IPS-20b (cell line): ENCODE measurements around the gene B4GALT5.
A peak's percentile ranks its signal among the peaks of the same experiment; 100 is the strongest.

ENCODE experiments used
- H3K27ac ChIP-seq: one replicate; pipeline ENCODE4 v1.5.1; 2013; ENCODE audit warnings: low read length
- H3K27me3 ChIP-seq: 2 replicates; pipeline ENCODE4 v1.6.1; 2013; ENCODE audit warnings: mild to moderate bottlenecking, low read length, inconsistent platforms; ENCODE audit not compliant: insufficient read depth
- H3K36me3 ChIP-seq: 2 replicates; pipeline ENCODE4 v1.6.1; 2013; ENCODE audit warnings: low read depth, mild to moderate bottlenecking, inconsistent platforms, low read length, moderate library complexity; ENCODE audit not compliant: insufficient read depth
- H3K4me1 ChIP-seq: 2 replicates; pipeline ENCODE4 v1.6.1; 2013; ENCODE audit warnings: mild to moderate bottlenecking, control low read depth, inconsistent platforms, low read length, moderate library complexity; ENCODE audit not compliant: insufficient read depth
- H3K4me3 ChIP-seq: 2 replicates; pipeline ENCODE4 v1.5.1; 2013; ENCODE audit warnings: mild to moderate bottlenecking, low read length, inconsistent platforms
- H3K9ac ChIP-seq: 2 replicates; pipeline ENCODE4 v1.6.1; 2013; ENCODE audit warnings: low read depth, mild to moderate bottlenecking, inconsistent platforms, low read length, moderate library complexity
- H3K9me3 ChIP-seq: 2 replicates; pipeline ENCODE4 v1.6.1; 2013; ENCODE audit warnings: mild to moderate bottlenecking, low read depth, low read length, inconsistent platforms; ENCODE audit not compliant: insufficient read depth

The B4GALT5 gene

GRCh38 chr20:49685161-49685601 is 28.5 kb downstream of the B4GALT5 start:
- Histone ChIP-seq H3K27me3 (no peaks in the 10 kb centered on the region), H3K9ac (no peak overlapping the region), H3K4me3 (no peak overlapping the region), H3K36me3 (no peaks in the 10 kb centered on the region; the same call in 1 of the 2 replicates), H3K9me3 (no peaks in the 10 kb centered on the region), H3K27ac (no peak overlapping the region), H3K4me1 (peaks cover 33% of the 10 kb centered on the region)

GRCh38 chr20:49684335-49684997 is 29.2 kb downstream of the B4GALT5 start:
- no peaks in the 10 kb centered on the region for H3K27me3 ChIP-seq
- H3K4me3 ChIP-seq, result no peak overlapping the region
- no peak overlapping the region for H3K27ac ChIP-seq
- H3K9me3 ChIP-seq, result no peaks in the 10 kb centered on the region
- H3K36me3 ChIP-seq, result no peaks in the 10 kb centered on the region; the same call in 1 of the 2 replicates
- no peak overlapping the region for H3K9ac ChIP-seq
- H3K4me1 ChIP-seq, result peaks cover 36% of the 10 kb centered on the region

- Histone ChIP-seq H3K27me3 (no peaks in the 10 kb centered on the region), H3K27ac (no peak overlapping the region), H3K4me1 (peaks cover 34% of the 10 kb centered on the region), H3K4me3 (no peak overlapping the region), H3K36me3 (no peaks in the 10 kb centered on the region; the same call in 1 of the 2 replicates), H3K9ac (no peak overlapping the region), H3K9me3 (no peaks in the 10 kb centered on the region)
Observed at GRCh38 chr20:49682798-49683197, 30.9 kb downstream of the B4GALT5 start.

GRCh38 chr20:49682278-49682677 is 31.4 kb downstream of the B4GALT5 start:
- H3K27ac ChIP-seq, result no peak overlapping the region
- H3K4me1 ChIP-seq, result peaks cover 35% of the 10 kb centered on the region
- no peaks in the 10 kb centered on the region; the same call in 1 of the 2 replicates for H3K36me3 ChIP-seq
- H3K4me3 ChIP-seq, result no peak overlapping the region
- no peaks in the 10 kb centered on the region for H3K9me3 ChIP-seq
- H3K27me3 ChIP-seq, result no peaks in the 10 kb centered on the region
- no peak overlapping the region for H3K9ac ChIP-seq

- Histone ChIP-seq H3K36me3 (no peaks in the 10 kb centered on the region; the same call in 1 of the 2 replicates), H3K4me3 (no peak overlapping the region), H3K4me1 (peaks cover 40% of the 10 kb centered on the region), H3K27ac (no peak overlapping the region), H3K27me3 (no peaks in the 10 kb centered on the region), H3K9me3 (no peaks in the 10 kb centered on the region), H3K9ac (no peak overlapping the region)
Observed at GRCh38 chr20:49681850-49682216, 31.8 kb downstream of the B4GALT5 start.

- Histone ChIP-seq H3K27me3 (no peaks in the 10 kb centered on the region), H3K9ac (no peak overlapping the region), H3K4me3 (no peak overlapping the region), H3K27ac (no peak overlapping the region), H3K36me3 (no peaks in the 10 kb centered on the region; the same call in 1 of the 2 replicates), H3K4me1 (peaks cover 44% of the 10 kb centered on the region), H3K9me3 (no peaks in the 10 kb centered on the region)
Observed at GRCh38 chr20:49680484-49680883, 33.2 kb downstream of the B4GALT5 start.

GRCh38 chr20:49679634-49680033 is 34.0 kb downstream of the B4GALT5 start:
- H3K4me1 ChIP-seq, result peaks cover 45% of the 10 kb centered on the region
- no peak overlapping the region for H3K9ac ChIP-seq
- no peaks in the 10 kb centered on the region; the same call in 1 of the 2 replicates for H3K36me3 ChIP-seq
- no peak overlapping the region for H3K27ac ChIP-seq
- no peak overlapping the region for H3K4me3 ChIP-seq
- no peaks in the 10 kb centered on the region for H3K27me3 ChIP-seq
- H3K9me3 ChIP-seq, result no peaks in the 10 kb centered on the region

GRCh38 chr20:49677777-49678758 is 35.6 kb downstream of the B4GALT5 start:
- H3K27ac ChIP-seq, result no peak overlapping the region
- no peaks in the 10 kb centered on the region for H3K9me3 ChIP-seq
- H3K4me1 ChIP-seq, result peaks cover 45% of the 10 kb centered on the region
- H3K27me3 ChIP-seq, result no peaks in the 10 kb centered on the region
- H3K9ac ChIP-seq, result no peak overlapping the region
- H3K36me3 ChIP-seq, result no peaks in the 10 kb centered on the region; the same call in 1 of the 2 replicates
- peak overlapping the region; percentile 27; the same call in 1 of the 2 replicates for H3K4me3 ChIP-seq

- H3K27ac ChIP-seq, result no peak overlapping the region
- H3K9me3 ChIP-seq, result no peaks in the 10 kb centered on the region
- H3K9ac ChIP-seq, result no peak overlapping the region
- no peaks in the 10 kb centered on the region for H3K27me3 ChIP-seq
- no peaks in the 10 kb centered on the region for H3K36me3 ChIP-seq
- no peak overlapping the region for H3K4me3 ChIP-seq
- peaks cover 54% of the 10 kb centered on the region for H3K4me1 ChIP-seq
Observed at GRCh38 chr20:49676581-49677291, 36.9 kb downstream of the B4GALT5 start.

- H3K4me1 ChIP-seq, result peaks cover 54% of the 10 kb centered on the region
- no peak overlapping the region for H3K27ac ChIP-seq
Observed at GRCh38 chr20:49675368-49676151, 38.1 kb downstream of the B4GALT5 start.

More at GRCh38 chr20:49675368-49676151, 38.1 kb downstream of the B4GALT5 start:
- H3K36me3 ChIP-seq, result no peaks in the 10 kb centered on the region
- H3K9ac ChIP-seq, result no peak overlapping the region
- no peaks in the 10 kb centered on the region for H3K27me3 ChIP-seq
- no peaks in the 10 kb centered on the region for H3K9me3 ChIP-seq
- no peak overlapping the region for H3K4me3 ChIP-seq
